ENCODE results near the gene AHI1.

DNA sequence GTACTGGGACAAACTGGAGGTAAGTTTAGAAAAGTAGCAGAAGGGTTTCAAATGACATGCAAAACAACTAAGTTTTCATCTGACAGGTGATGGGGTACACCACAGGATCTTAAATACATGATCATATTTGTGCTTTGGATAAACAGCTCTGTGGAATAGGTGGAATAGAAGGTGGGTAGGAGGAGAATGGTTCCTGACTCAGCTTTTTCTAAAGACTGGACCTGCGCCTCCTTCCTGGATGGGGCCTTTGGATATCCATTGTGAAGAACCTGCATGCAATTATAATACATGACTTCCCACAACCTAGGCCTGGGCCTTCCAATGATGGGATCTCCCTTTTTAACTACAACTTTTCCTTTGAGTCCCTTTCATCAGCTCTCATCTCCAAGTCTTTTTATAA lies 145.9 kb downstream of the AHI1 start:
- TF ChIP-seq, protein P1, sequence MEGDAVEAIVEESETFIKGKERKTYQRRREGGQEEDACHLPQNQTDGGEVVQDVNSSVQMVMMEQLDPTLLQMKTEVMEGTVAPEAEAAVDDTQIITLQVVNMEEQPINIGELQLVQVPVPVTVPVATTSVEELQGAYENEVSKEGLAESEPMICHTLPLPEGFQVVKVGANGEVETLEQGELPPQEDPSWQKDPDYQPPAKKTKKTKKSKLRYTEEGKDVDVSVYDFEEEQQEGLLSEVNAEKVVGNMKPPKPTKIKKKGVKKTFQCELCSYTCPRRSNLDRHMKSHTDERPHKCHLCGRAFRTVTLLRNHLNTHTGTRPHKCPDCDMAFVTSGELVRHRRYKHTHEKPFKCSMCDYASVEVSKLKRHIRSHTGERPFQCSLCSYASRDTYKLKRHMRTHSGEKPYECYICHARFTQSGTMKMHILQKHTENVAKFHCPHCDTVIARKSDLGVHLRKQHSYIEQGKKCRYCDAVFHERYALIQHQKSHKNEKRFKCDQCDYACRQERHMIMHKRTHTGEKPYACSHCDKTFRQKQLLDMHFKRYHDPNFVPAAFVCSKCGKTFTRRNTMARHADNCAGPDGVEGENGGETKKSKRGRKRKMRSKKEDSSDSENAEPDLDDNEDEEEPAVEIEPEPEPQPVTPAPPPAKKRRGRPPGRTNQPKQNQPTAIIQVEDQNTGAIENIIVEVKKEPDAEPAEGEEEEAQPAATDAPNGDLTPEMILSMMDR (conservative IDR thresholded peaks at IDR 0.05; ENCODE audit: low read length) = no peak
- no peak for TF ChIP-seq EZH2phosphoT487 (IDR thresholded peaks at IDR 0.05; ENCODE audit: borderline replicate concordance, low read depth, low read length)
